ENCODE results near the gene ZNF497. TPM values are rescaled to one million over a fixed set of nuclear protein-coding genes. Genes with fewer than 3 reads are reported as not detected.

Gene ZNF497
- total RNA-seq, 2 experiments from 2014 or later: 1.7 to 2.1 TPM

- Mint-ChIP-seq H3K9me3 (no peaks in the 10 kb centered on the region), H3K36me3 (peaks cover 13% of the 10 kb centered on the region), H3K27ac (no peak overlapping the region), H3K4me1 (peaks cover 16% of the 10 kb centered on the region), H3K4me3 (no peak overlapping the region), H3K27me3 (peaks cover 9% of the 10 kb centered on the region)
- no peak for ATAC-seq (ENCODE audit: low read depth)
- POLR2A ChIA-PET: no interaction called here
- no peak for DNase-seq
Measured at GRCh38 chr19:58398545-58398944, 36.0 kb upstream of the ZNF497 start.

- peaks cover 14% of the 10 kb centered on the region for H3K36me3 Mint-ChIP-seq
- no peak for DNase-seq
- no peak overlapping the region for H3K4me3 Mint-ChIP-seq
- POLR2A ChIA-PET: no interaction called here
- H3K9me3 Mint-ChIP-seq: no peaks in the 10 kb centered on the region
- peaks cover 14% of the 10 kb centered on the region for H3K4me1 Mint-ChIP-seq
- H3K27ac Mint-ChIP-seq: no peak overlapping the region
- ATAC-seq (ENCODE audit: low read depth): no peak
- peaks cover 9% of the 10 kb centered on the region for H3K27me3 Mint-ChIP-seq
Measured at GRCh38 chr19:58398087-58398486, 35.5 kb upstream of the ZNF497 start.

- DNase-seq (no peak), ATAC-seq (ENCODE audit: low read depth) (no peak)
- Mint-ChIP-seq H3K27ac (no peak overlapping the region), H3K27me3 (peaks cover 9% of the 10 kb centered on the region), H3K36me3 (peaks cover 19% of the 10 kb centered on the region), H3K9me3 (no peaks in the 10 kb centered on the region), H3K4me1 (peaks cover 14% of the 10 kb centered on the region), H3K4me3 (no peak overlapping the region)
- POLR2A ChIA-PET: no interaction called here
Measured at GRCh38 chr19:58397533-58398037, 35.0 kb upstream of the ZNF497 start.

- Mint-ChIP-seq H3K27me3 (peaks cover 9% of the 10 kb centered on the region), H3K4me1 (peaks cover 15% of the 10 kb centered on the region), H3K27ac (no peak overlapping the region), H3K36me3 (peaks cover 19% of the 10 kb centered on the region), H3K9me3 (no peaks in the 10 kb centered on the region), H3K4me3 (no peak overlapping the region)
- POLR2A ChIA-PET: no interaction called here
- ATAC-seq (ENCODE audit: low read depth) (no peak), DNase-seq (no peak)
Measured at GRCh38 chr19:58396691-58397532, 34.4 kb upstream of the ZNF497 start.

GRCh38 chr19:58395979-58396627 lies 33.6 kb upstream of the ZNF497 start:
- no peaks in the 10 kb centered on the region for H3K9me3 Mint-ChIP-seq
- no peak overlapping the region for H3K27ac Mint-ChIP-seq
- no peak overlapping the region for H3K4me3 Mint-ChIP-seq
- H3K4me1 Mint-ChIP-seq: peaks cover 14% of the 10 kb centered on the region
- peaks cover 22% of the 10 kb centered on the region for H3K36me3 Mint-ChIP-seq
- DNase-seq: no peak
- H3K27me3 Mint-ChIP-seq: peaks cover 9% of the 10 kb centered on the region
- POLR2A ChIA-PET: interaction anchor here (0.6 to 1.0 kb wide), 3 partner anchors 9 to 80 kb away, joined by 3 to 7 read pairs (median 3); partner anchors contain the start of genes RPS5, ZNF446 and ZNF497
- no peak for ATAC-seq (ENCODE audit: low read depth)

- POLR2A ChIA-PET: interaction anchor here (0.6 to 1.0 kb wide), 3 partner anchors 8 to 81 kb away, joined by 3 to 7 read pairs (median 3); partner anchors contain the start of genes RPS5, ZNF446 and ZNF497
- Mint-ChIP-seq H3K4me3 (no peak within 1 kb of the TSS), H3K36me3 (peaks cover 26% of the 10 kb centered on the region)
Measured at GRCh38 chr19:58395220-58395978, 32.8 kb upstream of the ZNF497 start, which contains the start of gene RNF225. Gene RNF225 (plus strand): TSS chr19:58395656. CDS start chr19:58396090, 434 bp downstream.

GRCh38 chr19:58394821-58395219 lies 32.3 kb upstream of the ZNF497 start:
- Mint-ChIP-seq H3K36me3 (peaks cover 28% of the 10 kb centered on the region), H3K27ac (no peak overlapping the region), H3K4me3 (no peak overlapping the region), H3K4me1 (peaks cover 18% of the 10 kb centered on the region), H3K9me3 (no peaks in the 10 kb centered on the region), H3K27me3 (peaks cover 9% of the 10 kb centered on the region)
- ATAC-seq (ENCODE audit: low read depth) (no peak), DNase-seq (no peak)
- POLR2A ChIA-PET: no interaction called here

More at GRCh38 chr19:58395220-58395978, 32.8 kb upstream of the ZNF497 start, which contains the start of gene RNF225:
- Mint-ChIP-seq H3K27me3 (peaks cover 9% of the 10 kb centered on the region), H3K4me1 (peaks cover 17% of the 10 kb centered on the region), H3K9me3 (no peaks in the 10 kb centered on the region), H3K27ac (no peak within 1 kb of the TSS)
- no peak for ATAC-seq (ENCODE audit: low read depth)
- DNase-seq: no peak

- POLR2A ChIA-PET: no interaction called here
- no peak for ATAC-seq (ENCODE audit: low read depth)
- H3K4me3 Mint-ChIP-seq: no peak overlapping the region
Measured at GRCh38 chr19:58393725-58394033, 31.1 kb upstream of the ZNF497 start.

GRCh38 chr19:58392945-58393724 lies 30.6 kb upstream of the ZNF497 start:
- no peak for ATAC-seq (ENCODE audit: low read depth)
- peaks cover 34% of the 10 kb centered on the region for H3K36me3 Mint-ChIP-seq

More at GRCh38 chr19:58393725-58394033, 31.1 kb upstream of the ZNF497 start:
- H3K9me3 Mint-ChIP-seq: no peaks in the 10 kb centered on the region
- H3K36me3 Mint-ChIP-seq: peaks cover 34% of the 10 kb centered on the region
- no peak for DNase-seq
- no peak overlapping the region for H3K27ac Mint-ChIP-seq
- peaks cover 24% of the 10 kb centered on the region for H3K4me1 Mint-ChIP-seq
- peaks cover 9% of the 10 kb centered on the region for H3K27me3 Mint-ChIP-seq

GRCh38 chr19:58388175-58388526 lies 25.6 kb upstream of the ZNF497 start:
- no peaks in the 10 kb centered on the region for H3K27me3 Mint-ChIP-seq
- DNase-seq (no peak), ATAC-seq (ENCODE audit: low read depth) (no peak)
- H3K36me3 Mint-ChIP-seq: peaks cover 23% of the 10 kb centered on the region
- H3K4me3 Mint-ChIP-seq: peak overlapping the region; percentile 96
- peak overlapping the region; percentile 96 for H3K27ac Mint-ChIP-seq
- POLR2A ChIA-PET: interaction anchor here (1.8 kb wide), 1 partner anchor 42 kb away, joined by 5 read pairs; no protein-coding TSS in a partner anchor
- H3K9me3 Mint-ChIP-seq: no peaks in the 10 kb centered on the region
- peaks cover 32% of the 10 kb centered on the region for H3K4me1 Mint-ChIP-seq

More at GRCh38 chr19:58392945-58393724, 30.6 kb upstream of the ZNF497 start:
- DNase-seq: no peak
- no peak overlapping the region for H3K4me3 Mint-ChIP-seq
- peaks cover 5% of the 10 kb centered on the region for H3K27me3 Mint-ChIP-seq
- peaks cover 26% of the 10 kb centered on the region for H3K4me1 Mint-ChIP-seq
- POLR2A ChIA-PET: interaction anchor here (1.0 kb wide), 1 partner anchor 12 kb away, joined by 3 read pairs; the partner anchor contains the start of gene ZNF837
- no peak overlapping the region for H3K27ac Mint-ChIP-seq
- no peaks in the 10 kb centered on the region for H3K9me3 Mint-ChIP-seq

GRCh38 chr19:58387338-58388174 lies 25.0 kb upstream of the ZNF497 start:
- Mint-ChIP-seq H3K27me3 (no peaks in the 10 kb centered on the region), H3K4me3 (peak overlapping the region; percentile 96), H3K4me1 (peaks cover 29% of the 10 kb centered on the region), H3K9me3 (no peaks in the 10 kb centered on the region), H3K27ac (peak overlapping the region; percentile 96), H3K36me3 (peaks cover 18% of the 10 kb centered on the region)
- no peak for ATAC-seq (ENCODE audit: low read depth)
- no peak for DNase-seq
- POLR2A ChIA-PET: interaction anchor here (0.5 to 3.0 kb wide), 4 partner anchors 8 to 70 kb away, joined by 3 to 20 read pairs (median 6); partner anchors contain the start of genes RNF225 and ZNF497
